ENCODE data around the gene LUC7L. TPM values are rescaled to one million over a fixed set of nuclear protein-coding genes. Genes with fewer than 3 reads are reported as not detected.
"Not testable (repeated sequence)": the region's sequence is repeated elsewhere in the genome, so short reads cannot be mapped to it uniquely, and the experiment has no call there.

Gene LUC7L
- total RNA-seq, 4 donors from 2014 or later, result 85.1 to 316 (median 153) TPM

DNA sequence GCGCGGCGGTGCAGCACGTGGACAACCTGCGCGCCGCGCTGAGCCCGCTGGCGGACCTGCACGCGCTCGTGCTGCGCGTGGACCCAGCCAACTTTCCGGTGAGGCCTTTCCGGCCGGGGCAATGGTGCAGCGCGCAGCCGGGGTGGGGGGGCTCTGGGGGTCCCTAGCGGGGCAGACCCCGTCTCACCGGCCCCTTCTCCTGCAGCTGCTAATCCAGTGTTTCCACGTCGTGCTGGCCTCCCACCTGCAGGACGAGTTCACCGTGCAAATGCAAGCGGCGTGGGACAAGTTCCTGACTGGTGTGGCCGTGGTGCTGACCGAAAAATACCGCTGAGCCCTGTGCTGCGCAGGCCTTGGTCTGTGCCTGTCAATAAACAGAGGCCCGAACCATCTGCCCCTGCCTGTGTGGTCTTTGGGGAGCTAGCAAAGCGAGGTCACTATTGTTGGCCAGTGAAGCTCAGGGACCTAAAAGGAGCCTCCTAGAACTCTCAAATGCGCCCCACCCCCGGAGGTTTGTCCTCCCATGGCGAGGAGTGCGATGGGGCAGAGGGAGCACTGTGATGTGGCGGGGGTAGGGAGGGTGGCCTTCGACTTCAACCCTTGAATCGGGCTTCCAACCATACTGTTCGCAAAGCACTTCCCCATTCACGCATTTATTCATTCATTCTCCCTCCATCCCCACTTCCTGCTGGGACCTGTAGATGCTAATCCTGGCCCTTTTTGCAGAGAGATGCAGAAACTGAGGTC is 62.7 kb downstream of the LUC7L start:
- H3K36me3 ChIP-seq, result no peaks in the 10 kb centered on the region
- in situ Hi-C loops (cut with MboI; ENCODE audit: low pct_ligation_motif_present in 1 of 4, low pct_unique_long_range_greater_than_20kb in 1 of 4, low sequenced_read_pairs in 3 of 4) (no loop called here), intact Hi-C loops (cut with DNase I; ENCODE audit: low total_unique reads) (no loop called here)
- H3K4me3 ChIP-seq, result peak overlapping the region in 1 of 4 donors; percentile 12
- TF ChIP-seq POLR2AphosphoS5 (IDR thresholded peaks at IDR 0.05) (no peak), POLR2A (IDR thresholded peaks at IDR 0.05) (no peak), EP300 (IDR thresholded peaks at IDR 0.05; ENCODE audit: low read depth) (no peak)
- TF ChIP-seq, protein P1, sequence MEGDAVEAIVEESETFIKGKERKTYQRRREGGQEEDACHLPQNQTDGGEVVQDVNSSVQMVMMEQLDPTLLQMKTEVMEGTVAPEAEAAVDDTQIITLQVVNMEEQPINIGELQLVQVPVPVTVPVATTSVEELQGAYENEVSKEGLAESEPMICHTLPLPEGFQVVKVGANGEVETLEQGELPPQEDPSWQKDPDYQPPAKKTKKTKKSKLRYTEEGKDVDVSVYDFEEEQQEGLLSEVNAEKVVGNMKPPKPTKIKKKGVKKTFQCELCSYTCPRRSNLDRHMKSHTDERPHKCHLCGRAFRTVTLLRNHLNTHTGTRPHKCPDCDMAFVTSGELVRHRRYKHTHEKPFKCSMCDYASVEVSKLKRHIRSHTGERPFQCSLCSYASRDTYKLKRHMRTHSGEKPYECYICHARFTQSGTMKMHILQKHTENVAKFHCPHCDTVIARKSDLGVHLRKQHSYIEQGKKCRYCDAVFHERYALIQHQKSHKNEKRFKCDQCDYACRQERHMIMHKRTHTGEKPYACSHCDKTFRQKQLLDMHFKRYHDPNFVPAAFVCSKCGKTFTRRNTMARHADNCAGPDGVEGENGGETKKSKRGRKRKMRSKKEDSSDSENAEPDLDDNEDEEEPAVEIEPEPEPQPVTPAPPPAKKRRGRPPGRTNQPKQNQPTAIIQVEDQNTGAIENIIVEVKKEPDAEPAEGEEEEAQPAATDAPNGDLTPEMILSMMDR (IDR thresholded peaks at IDR 0.05), result no peak
- WGBS, 2 donors (ENCODE audit: low coverage in 1 of 2), result 0 to 7% methylated on average over 1 to 38 of the region's 45 CpGs
- H3K4me1 ChIP-seq, result peaks cover 15 to 16% (median 16%) of the 10 kb centered on the region in 4 donors
- no peak overlapping the region for H3K27ac ChIP-seq
- peaks cover 80% of the 10 kb centered on the region for H3K27me3 ChIP-seq
- no peak for DNase-seq
- no peaks in the 10 kb centered on the region for H3K9me3 ChIP-seq

DNA sequence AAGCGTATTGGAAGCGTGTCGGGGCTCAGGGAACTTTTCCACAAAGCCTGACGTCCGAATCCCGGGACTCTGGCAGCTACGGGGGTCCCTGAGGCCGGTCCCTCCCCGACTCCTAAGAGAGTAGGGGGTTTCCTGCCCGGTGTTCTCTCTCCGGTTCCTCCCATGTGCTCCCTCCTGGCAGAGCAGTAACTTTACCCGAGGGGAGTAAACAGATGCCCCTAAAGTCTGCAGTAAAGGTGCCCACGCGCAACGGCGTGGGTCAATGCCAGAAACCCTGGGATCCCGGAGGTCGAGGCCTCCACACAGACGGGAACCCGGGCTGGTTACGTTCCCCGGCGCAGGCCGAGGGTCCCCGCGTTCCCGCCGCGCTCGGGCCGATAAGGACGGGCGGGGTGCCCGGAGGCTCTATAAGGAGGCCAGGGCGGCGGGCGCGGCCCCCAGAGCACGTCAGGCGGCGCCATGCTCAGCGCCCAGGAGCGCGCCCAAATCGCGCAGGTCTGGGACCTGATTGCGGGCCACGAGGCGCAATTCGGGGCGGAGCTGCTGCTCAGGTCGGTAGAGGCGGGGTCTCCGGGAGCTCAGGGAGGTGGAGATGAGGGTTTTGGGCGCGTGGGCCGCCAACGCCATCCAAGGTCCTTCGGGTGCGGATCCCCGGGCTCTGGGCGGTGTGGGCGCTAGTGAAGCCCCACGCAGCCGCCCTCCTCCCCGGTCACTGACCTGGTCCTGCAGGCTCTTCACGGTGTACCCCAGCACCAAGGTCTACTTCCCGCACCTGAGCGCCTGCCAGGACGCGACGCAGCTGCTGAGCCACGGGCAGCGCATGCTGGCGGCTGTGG is 63.5 kb downstream of the LUC7L start, which contains the start of gene HBM:
Gene HBM, plus strand, starts transcription at position 440 of the 836 bp plus-strand sequence. Its CDS starts 20 bp downstream, at position 460.
- in situ Hi-C loops (cut with MboI; ENCODE audit: low pct_ligation_motif_present in 1 of 4, low pct_unique_long_range_greater_than_20kb in 1 of 4, low sequenced_read_pairs in 3 of 4) (no loop called here), intact Hi-C loops (cut with DNase I; ENCODE audit: low total_unique reads) (no loop called here)
- TF ChIP-seq POLR2AphosphoS5 (IDR thresholded peaks at IDR 0.05) (no peak), POLR2A (IDR thresholded peaks at IDR 0.05) (no peak), EP300 (IDR thresholded peaks at IDR 0.05; ENCODE audit: low read depth) (no peak)
- TF ChIP-seq, protein P1 (IDR thresholded peaks at IDR 0.05), result no peak
- Histone ChIP-seq H3K4me1 (peaks cover 15 to 16% (median 16%) of the 10 kb centered on the region in 4 donors), H3K4me3 (peak within 1 kb of the TSS in 1 of 4 donors; percentile 12), H3K27ac (no peak within 1 kb of the TSS), H3K36me3 (no peaks in the 10 kb centered on the region), H3K9me3 (no peaks in the 10 kb centered on the region), H3K27me3 (peaks cover 80% of the 10 kb centered on the region)
- 9% methylated on average over 48 of the region's 75 CpGs; no CpG with 5 or more reads in 1 of the 2 donors for WGBS, 2 donors (ENCODE audit: low coverage in 1 of 2)
- no peak for DNase-seq

DNA sequence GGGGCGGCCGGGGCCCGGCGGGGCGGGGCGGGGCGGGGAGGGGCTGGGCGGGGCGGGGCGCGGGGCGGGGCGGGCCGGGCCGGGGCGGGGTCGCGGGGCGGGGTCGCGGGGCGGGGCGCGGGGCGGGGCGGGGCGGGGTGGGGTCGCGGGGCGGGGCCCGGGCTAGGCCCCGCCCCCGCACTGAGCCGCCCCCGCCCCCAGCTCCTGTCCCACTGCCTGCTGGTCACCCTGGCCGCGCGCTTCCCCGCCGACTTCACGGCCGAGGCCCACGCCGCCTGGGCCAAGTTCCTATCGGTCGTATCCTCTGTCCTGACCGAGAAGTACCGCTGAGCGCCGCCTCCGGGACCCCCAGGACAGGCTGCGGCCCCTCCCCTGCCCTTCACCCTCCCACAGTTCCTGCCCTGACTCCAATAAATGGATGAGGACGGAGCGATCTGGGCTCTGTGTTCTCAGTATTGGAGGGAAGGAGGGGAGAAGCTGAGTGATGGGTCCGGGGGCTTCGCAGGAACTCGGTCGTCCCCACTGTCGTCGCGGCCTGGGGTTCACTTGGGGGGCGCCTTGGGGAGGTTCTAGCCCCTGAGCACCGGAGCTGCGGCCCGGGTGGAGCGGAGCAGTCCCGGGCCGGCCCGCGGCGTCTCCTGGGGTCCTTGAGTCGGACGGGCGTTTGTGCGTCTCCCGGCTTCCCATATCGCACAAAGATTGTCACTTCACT is 64.3 kb downstream of the LUC7L start:
- Histone ChIP-seq H3K36me3 (no peaks in the 10 kb centered on the region), H3K4me1 (peaks cover 15 to 16% (median 16%) of the 10 kb centered on the region in 4 donors), H3K27ac (no peak overlapping the region), H3K27me3 (peaks cover 74% of the 10 kb centered on the region), H3K4me3 (no peak overlapping the region), H3K9me3 (no peaks in the 10 kb centered on the region)
- DNase-seq, result no peak
- no peak for TF ChIP-seq POLR2A (IDR thresholded peaks at IDR 0.05)
- 17% methylated on average over 30 of the region's 77 CpGs; no CpG with 5 or more reads in 1 of the 2 donors for WGBS, 2 donors (ENCODE audit: low coverage in 1 of 2)
- intact Hi-C loops (cut with DNase I; ENCODE audit: low total_unique reads) (no loop called here), in situ Hi-C loops (cut with MboI; ENCODE audit: low pct_ligation_motif_present in 1 of 4, low pct_unique_long_range_greater_than_20kb in 1 of 4, low sequenced_read_pairs in 3 of 4) (no loop called here)

DNA sequence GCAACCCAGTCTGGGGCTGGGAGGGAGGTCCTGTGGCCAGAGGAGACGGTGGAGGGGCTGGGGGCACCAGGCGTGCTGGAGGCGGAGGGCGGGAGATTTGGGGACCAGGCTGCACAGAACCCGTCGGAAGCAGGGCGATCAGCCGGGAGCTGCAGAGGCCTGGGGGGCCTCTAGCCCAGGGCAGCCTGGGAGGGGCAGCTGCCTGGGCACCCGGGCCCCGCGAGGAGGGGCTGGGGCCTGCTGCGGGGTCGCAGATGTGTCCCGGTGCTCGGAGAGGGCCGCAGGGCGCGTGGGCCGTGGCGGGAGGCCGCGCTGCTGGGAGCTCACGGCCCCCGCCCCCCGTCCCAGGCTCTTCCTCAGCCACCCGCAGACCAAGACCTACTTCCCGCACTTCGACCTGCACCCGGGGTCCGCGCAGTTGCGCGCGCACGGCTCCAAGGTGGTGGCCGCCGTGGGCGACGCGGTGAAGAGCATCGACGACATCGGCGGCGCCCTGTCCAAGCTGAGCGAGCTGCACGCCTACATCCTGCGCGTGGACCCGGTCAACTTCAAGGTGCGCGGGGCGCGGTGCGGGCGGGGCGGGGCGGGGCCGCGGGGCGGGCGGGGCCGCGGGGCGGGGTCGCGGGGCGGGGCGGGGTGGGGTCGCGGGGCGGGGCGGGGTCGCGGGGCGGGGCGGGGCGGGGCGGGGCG is 65.0 kb downstream of the LUC7L start:
- H3K27ac ChIP-seq; H3K36me3 ChIP-seq; in situ Hi-C loops (cut with MboI; ENCODE audit: low pct_ligation_motif_present in 1 of 4, low pct_unique_long_range_greater_than_20kb in 1 of 4, low sequenced_read_pairs in 3 of 4); DNase-seq; intact Hi-C loops (cut with DNase I; ENCODE audit: low total_unique reads); H3K4me3 ChIP-seq; H3K9me3 ChIP-seq: not testable (repeated sequence)
- Histone ChIP-seq H3K4me1 (peaks cover 15 to 16% (median 16%) of the 10 kb centered on the region in 4 donors), H3K27me3 (peaks cover 73% of the 10 kb centered on the region)
- no CpG with 5 or more reads among the region's 80 CpGs for whole genome bisulfite sequencing, 2 donors (ENCODE audit: low coverage in 1 of 2)

DNA sequence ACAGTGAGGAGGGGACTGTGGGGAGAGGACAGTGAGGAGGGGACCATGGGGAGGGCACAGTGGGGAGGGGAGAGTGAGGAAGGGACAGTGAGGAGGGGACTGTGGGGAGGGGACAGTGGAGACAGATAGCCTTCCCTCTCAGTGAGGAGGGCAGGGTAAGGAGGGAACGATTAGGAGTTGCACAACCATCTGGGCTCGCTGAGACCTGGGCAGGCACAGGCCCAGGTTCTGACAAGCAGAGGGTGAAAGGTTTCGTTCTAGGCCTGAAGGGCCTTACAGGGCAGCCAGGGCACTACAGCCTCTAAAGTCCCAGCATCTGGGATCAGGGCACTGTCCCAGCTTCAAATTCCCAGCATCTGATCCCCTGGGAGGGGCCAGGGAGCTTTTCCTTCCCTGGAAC is 65.6 kb downstream of the LUC7L start:
- intact Hi-C loops (cut with DNase I; ENCODE audit: low total_unique reads); H3K9me3 ChIP-seq; DNase-seq; H3K4me3 ChIP-seq; H3K36me3 ChIP-seq; in situ Hi-C loops (cut with MboI; ENCODE audit: low pct_ligation_motif_present in 1 of 4, low pct_unique_long_range_greater_than_20kb in 1 of 4, low sequenced_read_pairs in 3 of 4); H3K27ac ChIP-seq: not testable (repeated sequence)
- Histone ChIP-seq H3K4me1 (peaks cover 15 to 16% (median 16%) of the 10 kb centered on the region in 4 donors), H3K27me3 (peaks cover 71% of the 10 kb centered on the region)
- 42% methylated on average over 3 of the region's 3 CpGs; no CpG with 5 or more reads in 1 of the 2 donors for WGBS, 2 donors (ENCODE audit: low coverage in 1 of 2)

DNA sequence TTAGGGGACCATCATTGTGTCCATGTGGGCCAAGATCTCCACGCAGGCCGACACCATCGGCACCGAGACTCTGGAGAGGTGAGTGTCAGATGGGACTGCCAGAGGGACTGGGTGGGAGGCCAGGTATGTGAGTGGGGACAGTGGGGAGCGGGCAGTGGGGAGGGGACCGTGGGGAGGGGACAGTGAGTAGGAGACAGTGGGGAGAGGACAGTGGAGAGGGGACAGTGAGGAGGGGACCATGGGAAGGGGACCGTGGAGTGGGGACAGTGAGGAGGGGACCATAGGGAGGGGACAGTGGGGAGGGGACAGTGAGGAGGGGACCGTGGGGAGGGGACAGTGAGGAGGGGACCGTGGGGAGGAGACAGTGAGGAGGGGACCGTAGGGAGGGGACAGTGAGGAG is 66.1 kb downstream of the LUC7L start:
- intact Hi-C loops (cut with DNase I; ENCODE audit: low total_unique reads); in situ Hi-C loops (cut with MboI; ENCODE audit: low pct_ligation_motif_present in 1 of 4, low pct_unique_long_range_greater_than_20kb in 1 of 4, low sequenced_read_pairs in 3 of 4); H3K9me3 ChIP-seq; H3K27ac ChIP-seq; H3K36me3 ChIP-seq; H3K4me3 ChIP-seq; DNase-seq: not testable (repeated sequence)
- H3K27me3 ChIP-seq, result peaks cover 69% of the 10 kb centered on the region
- H3K4me1 ChIP-seq, result peaks cover 15 to 16% (median 16%) of the 10 kb centered on the region in 4 donors
- WGBS, 2 donors (ENCODE audit: low coverage in 1 of 2), result 40% methylated on average over 1 of the region's 10 CpGs; no CpG with 5 or more reads in 1 of the 2 donors
